DLD1 (cell line): ENCODE data around the gene GCNT2.
"Not testable (repeated sequence)": the region's sequence is repeated elsewhere in the genome, so short reads cannot be mapped to it uniquely, and the experiment has no call there.

Experiments used
- in situ Hi-C: cut with HindIII; loops from 2 replicates; pipeline ENCODE4 v1.10.0; 2017; ENCODE audit warnings: low sequenced_read_pairs

GCNT2 gene

DNA sequence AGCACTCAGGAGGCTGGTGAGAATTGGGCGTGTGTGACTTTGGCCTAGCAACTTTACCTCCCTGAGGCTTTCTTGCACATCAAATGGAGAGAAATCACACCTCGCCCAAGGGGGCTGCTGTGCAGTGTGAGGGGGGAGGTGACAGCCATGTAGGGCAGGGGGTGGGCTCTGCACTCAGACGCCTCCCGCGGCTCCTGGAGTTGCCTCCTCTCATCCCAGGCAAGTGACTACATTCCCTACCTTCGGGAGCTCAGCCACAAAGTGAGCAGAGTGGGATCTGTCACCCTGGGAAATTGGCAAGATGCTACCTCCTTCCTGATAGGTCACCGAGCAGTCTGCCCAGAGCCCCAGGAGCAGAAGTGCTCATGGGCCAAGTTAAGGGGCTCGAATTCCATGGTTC lies 56.0 kb downstream of the GCNT2 start:
- in situ Hi-C loops = loop anchor here (5.0 kb wide), 1 partner anchor 35 kb away; no protein-coding TSS in a partner anchor

DNA sequence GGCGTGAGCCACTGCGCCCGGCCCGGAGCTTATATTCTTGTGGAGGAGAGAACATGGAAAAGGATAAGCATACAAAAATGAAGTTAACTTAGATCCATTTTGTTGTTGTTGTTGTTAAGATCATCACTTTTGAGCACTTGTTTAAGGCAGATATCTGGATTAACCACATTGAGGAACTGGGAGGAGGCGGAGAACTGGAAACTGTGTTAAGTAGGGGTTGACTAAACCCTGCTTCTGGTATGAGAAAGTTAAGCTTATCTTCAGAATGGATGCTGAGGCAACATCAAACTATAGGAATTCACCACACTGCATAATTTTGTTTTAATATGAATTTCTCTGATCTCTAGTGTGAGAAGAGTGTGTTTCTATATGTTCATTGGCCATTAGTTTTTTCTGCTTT lies 57.6 kb downstream of the GCNT2 start:
- in situ Hi-C loops = loop anchor here (5.0 kb wide), 1 partner anchor 34 kb away; no protein-coding TSS in a partner anchor

DNA sequence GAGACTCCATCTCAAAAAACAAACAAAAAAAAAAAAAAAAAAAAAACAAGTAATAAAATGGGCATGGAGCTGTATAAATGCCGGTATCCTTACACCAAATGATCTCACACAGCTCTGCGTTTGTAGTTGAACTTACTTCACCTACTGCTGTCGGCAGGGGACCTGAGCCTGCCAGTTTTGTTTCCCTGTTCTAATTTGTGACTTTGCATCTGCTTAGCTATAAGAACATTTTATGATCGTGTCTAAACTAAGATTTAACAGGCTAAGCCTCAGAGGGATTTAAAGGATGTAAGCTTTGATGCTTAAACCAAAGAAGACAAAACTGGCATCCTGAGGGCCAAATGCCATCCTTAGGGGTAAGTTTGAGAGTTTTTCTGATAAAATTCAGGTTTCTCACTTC lies 58.7 kb downstream of the GCNT2 start:
- in situ Hi-C loops = loop anchor here (5.0 kb wide), 1 partner anchor 32 kb away; no protein-coding TSS in a partner anchor

DNA sequence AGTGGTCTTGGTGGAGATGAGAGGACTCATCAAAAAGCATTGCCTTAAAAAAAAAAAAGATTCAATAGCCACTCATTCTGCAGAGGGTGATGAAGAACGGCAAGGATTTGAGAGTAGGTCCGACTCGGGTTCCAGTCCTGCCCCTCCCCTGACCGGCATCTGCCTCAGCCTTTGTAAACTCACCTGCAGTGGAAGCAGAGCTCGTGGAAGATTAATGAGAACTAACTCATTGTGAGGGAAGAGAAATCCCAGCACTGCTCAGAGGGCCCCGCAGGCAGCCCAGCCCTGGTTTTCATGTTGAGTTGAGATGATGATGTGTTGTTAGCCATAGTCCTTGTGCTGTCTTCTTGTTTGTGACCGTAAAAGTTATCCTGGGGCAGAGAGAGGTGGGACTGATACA lies 59.4 kb downstream of the GCNT2 start:
- in situ Hi-C loops = no loop called here

DNA sequence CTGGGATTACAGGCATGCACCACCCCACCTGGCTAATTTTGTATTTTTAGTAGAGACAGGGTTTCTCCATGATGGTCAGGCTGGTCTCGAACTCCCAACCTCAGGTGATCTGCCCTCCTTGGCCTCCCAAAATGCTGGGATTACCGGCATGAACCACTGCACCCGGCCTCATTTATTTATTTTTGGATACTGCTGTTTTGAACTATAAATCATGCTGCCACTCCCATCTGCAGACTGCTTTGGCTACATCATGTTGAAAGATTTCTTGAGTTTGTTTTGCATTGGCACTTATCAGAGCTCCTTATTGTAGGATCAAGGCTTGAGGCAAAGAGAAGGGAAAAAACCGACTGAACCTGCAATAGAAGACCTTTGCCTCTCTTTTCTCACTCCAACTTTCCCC lies 60.3 kb downstream of the GCNT2 start:
- in situ Hi-C loops = not testable (repeated sequence)

DNA sequence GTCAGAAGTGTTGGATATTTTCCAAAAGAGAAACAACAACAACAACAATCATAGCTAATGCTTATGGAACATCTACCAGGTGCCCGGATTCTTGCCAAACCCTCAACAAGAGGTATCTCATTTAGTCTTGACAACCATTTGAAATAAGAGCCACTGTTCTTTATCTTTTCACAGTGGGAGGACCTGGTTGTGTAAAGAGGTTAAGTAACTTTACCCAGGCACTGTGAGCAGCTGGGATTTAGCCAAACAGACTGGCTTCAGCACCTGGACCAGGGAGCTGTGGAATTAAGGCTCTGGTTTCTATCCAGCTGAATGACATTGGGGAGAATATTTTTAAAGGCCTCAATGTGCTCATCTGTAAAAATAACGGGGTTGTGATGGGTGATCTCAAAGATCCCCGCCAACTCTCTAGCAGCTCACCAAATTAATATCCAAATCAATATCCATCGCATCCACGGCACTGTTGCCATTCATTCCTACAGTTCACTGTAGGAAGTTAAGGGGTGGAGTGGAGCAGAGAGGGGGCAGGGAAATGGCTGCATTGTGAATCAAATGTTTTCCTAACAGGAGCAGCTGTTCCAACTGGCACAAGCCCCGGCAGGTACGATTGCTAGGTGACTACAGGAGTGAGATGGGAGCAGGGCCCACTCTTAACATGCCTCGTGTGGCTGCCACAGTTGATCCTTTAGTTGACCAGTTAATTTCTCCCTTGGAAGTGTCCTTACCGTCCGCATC lies 61.8 kb downstream of the GCNT2 start:
- in situ Hi-C loops = no loop called here

DNA sequence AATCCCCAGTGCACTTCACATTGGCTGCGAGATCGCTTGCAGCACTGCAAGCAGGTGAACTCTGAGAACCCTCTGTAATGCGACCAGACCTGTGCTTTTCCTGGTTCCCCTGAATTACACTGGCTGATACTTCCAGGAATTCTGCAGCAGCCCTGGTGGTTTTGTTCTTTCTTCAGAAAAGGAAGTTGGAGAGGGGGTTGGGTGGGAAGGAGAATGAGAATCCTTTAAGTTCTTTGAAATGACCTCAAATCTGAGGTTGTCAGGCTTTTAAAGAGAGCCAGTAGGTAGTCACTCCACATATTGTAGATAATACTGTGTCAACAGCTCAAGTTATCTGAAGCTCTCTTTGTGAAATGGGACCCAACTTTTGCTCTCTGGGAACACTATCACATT lies 62.4 kb downstream of the GCNT2 start:
- in situ Hi-C loops = no loop called here

DNA sequence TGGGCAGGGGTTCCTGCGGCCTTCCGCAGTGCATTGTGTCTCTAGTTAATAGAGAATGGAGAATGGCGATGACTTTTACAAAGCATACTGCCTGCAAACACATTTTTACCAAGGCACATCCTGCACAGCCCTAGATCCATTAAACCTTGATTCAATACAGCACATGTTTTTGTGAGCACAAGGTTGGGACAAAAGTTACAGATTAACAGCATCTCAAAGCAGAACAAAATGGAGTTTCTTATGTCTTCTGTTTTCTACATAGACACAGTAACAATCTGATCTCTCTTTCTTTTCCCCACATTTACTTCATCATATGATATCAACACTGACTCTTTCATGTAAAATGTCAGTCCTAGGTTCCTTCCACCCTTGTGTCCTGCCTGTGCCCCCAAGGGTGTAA lies 63.5 kb downstream of the GCNT2 start:
- in situ Hi-C loops = no loop called here

DNA sequence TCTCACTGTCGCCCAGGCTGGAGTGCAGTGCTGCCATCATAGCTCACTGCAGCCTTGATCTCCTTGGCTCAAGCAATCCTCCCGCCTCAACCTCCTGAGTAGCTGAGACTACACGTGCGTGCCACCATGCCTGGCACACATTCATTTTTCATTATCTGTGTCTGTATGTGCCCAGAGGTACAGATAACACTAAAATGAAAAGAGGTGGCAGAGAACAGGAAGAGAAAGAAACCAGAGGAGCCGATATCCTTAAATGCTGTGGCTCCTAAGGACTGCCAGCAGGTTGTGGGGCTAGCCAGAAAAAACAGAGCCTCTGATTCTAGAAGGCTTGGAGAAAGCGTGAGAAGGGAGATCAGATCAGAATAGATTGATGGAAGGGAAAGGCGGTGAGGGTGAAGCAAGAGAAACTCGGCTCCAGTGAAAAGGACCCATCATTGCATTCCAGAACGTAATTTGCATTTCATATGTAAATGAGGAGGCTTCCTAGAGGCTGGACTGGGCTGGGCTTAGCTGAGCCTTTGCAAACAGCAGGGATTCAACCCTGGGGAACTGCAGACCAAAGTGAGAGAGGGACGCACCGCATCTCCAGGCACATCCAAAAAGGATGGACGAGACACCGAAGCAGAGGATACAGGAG lies 64.2 kb downstream of the GCNT2 start:
- in situ Hi-C loops = no loop called here

DNA sequence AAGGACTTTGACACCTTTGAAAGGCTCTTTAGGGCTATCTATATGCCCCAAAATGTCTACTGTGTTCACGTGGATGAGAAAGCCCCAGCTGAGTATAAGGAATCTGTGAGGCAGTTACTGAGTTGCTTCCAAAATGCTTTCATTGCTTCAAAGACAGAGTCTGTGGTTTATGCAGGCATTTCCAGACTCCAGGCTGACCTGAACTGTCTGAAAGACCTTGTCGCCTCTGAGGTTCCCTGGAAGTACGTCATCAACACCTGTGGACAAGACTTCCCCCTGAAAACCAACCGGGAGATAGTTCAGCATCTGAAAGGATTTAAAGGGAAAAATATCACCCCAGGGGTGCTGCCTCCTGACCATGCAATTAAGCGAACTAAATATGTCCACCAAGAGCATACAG lies 65.2 kb downstream of the GCNT2 start:
- in situ Hi-C loops = no loop called here

DNA sequence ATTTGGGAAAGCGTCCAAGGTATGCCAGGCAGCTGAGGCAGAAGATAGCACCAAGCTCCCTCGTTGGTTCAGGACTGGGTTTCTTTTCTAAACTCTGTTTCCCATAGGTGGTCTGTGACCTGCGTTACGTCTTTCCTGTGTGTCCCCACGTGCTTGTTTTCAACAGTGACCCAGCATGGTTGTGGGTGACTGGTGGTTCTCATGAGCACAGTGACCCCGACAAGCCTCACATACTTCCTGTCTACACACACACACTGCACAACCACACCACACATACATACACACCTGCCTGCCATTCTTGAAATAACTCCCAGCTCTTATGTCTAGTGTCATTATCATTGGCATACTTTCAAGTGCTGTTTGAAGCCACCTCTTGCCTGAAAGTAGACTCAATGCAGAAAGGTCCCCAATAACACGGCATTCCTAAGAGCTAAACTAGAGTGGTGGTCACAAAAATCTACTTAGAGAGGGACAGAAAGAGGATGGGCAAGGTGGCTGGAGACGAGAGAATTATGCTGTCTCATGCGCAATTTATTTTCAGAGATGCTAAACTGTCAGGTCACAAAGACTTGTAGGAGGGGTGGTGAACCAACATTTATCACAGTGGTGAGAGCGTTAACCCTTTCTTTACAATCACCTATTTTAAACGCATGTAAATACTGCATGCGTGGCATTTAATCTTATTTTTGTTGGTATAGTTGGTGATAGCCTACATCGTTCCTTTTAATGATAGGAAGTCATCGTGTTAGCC lies 66.7 kb downstream of the GCNT2 start:
- in situ Hi-C loops = no loop called here

DNA sequence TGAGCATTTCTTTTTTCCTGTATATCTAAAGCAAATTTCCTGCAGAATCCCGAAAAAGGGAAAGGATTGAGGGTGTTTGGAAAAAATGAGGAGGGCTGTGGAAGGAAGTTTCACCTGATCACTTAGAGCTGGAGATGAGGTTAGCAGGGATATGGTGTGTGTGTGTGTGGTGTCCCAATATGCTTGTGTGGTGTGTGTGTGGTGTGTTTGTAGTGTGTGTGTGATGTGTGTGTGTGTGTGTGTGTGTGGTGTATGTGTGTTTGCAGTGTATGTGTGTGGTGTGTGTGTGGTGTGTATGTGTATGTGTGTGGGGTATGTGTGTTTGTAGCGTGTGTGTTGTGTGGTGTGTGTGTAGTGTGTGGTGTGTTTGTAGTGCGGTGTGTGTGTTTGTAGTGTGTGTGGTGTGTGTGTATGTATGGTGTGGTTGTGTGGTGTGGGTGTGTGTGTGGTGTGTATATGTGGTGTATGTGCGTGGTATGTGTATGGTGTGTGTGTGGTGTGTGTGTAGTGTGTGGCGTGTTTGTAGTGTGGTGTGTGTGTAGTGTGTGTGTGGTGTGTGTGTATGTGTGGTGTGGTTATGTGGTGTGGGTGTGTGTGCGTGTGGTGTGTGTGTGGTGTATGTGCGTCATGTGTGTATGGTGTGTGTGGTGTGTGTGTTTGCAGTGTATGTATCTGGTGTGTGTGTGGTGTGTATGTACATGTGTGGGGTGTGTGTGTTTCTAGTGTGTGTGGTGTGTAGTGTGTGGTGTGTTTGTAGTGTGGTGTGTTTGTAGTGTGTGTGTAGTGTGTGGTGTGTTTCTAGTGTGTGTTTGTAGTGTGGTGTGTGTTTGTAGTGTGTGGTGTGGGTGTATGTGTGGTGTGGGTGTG lies 67.6 kb downstream of the GCNT2 start:
- in situ Hi-C loops = no loop called here

DNA sequence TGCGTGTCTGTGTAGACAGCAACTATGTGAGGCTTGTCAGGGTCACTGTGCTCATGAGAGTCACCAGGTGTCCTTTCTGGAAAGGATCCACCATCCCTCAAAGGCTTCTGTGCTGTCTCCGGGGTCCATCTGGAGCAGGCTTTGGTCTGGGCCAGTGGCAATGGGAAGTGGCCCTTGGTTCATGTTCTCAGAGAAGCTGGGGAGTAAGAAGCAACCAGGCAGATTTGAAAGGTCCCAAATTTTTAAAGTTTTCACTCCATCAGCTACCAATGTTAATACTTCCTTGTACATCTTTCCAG lies 68.2 kb downstream of the GCNT2 start:
- in situ Hi-C loops = no loop called here

DNA sequence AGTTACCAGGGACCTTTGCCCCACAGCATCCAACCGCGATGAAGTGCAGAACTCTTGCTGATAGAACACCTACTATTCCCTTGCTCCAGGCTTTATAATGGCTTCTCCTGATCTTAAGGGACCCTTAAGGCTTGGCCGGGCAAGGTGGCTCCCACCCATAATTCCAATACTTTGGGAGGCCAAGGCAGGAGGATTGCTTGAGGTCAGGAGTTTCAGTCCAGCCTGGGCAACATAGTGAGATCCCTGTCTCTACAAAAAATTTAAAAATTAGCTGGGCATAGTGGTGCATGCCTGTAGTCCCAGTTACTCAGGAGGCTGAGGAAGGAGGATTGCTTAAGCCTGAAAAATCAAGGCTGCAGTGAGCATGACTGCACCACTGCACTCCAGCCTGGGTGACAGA lies 68.8 kb downstream of the GCNT2 start:
- in situ Hi-C loops = no loop called here

DNA sequence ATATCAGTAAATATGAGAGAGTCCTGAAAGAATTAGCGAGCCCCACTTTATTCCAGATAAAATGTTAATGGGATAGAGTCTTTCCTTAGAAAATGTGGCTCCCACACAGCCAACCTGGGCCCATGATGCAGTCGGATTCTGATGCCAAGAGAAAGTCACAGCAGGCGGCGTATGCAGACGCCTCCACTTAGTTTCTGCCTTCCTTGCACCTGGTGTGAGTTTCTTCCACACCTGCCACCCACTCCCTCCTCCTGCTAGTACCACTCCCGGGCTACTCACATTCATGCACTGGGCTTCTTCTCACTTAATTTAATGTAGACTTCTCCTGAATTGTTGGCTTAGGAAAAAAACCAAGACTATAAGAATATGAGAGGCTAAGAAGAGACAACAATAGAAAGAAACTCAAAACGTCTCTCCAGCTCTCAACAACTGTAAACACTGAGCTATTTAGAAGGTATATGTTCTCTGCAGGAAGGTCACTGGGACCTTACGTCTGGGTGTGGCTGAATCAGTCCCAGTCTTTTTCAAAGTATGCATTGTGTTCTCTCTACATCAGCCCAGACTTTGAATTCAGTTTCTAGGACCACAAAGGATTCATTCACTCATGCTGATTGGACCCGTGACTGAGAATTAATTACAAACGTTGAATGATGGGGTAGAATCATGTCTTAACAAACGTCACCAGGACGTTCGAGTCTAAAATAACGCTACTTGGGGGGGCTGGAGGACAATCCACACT lies 70.4 kb downstream of the GCNT2 start:
- in situ Hi-C loops = no loop called here

DNA sequence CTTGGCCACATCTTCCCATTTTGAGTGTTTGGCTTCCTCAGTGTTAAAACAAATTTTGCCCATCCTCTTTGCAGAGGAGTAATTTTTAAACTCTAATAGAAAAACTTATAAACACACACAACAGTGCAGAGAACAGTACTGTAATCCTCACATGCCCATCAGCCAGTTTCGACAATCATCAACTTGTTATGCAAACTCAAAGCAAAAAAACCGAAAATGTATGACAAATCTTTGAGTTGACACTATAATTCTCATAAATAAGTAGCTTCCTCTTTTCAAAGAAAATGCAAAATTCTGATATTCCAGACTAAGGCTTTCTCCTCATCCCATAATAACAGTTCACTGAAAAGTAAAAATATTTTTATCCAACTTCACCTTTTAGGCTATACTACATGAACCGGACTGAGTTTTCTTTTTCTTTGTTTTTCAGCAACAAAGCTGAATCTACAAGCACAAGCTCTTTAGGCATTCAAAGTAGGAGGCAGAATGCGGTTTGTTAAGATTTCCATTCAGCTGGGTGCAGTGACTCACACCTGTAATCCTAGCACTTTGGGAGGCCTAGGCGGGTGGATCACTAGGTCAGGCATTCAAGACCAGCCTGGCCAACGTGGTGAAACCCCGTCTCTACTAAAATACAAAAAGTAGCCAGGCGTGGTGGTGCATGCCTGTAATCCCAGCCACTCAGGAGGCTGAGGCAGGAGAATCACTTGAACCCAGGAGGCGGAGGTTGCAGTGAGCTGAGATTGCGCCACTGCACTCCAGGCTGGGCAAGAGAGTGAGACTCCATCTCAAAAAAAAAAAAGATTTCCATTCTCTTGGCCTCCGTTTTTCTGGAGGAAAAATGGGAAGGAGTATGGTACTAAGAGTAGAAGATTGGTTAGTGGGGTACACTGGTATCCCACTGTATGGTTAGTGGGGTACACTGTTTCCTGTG lies 74.8 kb downstream of the GCNT2 start:
- in situ Hi-C loops = no loop called here

DNA sequence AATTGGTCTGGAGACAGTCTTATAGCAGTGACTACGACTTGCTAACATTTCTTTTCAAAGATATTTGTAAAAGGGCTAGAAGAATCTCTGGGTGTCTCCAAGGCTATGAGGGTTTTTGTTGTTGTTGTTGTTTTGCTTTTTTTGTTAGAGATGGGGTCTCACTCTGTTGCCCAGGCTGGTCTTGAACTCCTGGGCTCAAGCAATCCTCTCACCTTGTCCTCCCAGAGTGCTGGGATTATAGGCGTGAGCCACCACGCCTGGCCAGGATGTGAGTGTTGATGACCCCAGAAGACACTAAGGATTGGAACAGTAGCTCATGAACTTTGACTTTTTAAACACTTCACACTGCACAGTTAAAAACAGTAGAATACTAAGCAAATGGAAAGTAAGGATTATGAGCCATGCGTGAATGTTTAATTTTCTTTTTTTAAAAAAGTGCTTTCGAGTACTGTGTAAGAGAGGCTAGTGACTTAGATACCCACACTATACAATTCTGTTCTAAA lies 76.4 kb downstream of the GCNT2 start:
- in situ Hi-C loops = no loop called here

DNA sequence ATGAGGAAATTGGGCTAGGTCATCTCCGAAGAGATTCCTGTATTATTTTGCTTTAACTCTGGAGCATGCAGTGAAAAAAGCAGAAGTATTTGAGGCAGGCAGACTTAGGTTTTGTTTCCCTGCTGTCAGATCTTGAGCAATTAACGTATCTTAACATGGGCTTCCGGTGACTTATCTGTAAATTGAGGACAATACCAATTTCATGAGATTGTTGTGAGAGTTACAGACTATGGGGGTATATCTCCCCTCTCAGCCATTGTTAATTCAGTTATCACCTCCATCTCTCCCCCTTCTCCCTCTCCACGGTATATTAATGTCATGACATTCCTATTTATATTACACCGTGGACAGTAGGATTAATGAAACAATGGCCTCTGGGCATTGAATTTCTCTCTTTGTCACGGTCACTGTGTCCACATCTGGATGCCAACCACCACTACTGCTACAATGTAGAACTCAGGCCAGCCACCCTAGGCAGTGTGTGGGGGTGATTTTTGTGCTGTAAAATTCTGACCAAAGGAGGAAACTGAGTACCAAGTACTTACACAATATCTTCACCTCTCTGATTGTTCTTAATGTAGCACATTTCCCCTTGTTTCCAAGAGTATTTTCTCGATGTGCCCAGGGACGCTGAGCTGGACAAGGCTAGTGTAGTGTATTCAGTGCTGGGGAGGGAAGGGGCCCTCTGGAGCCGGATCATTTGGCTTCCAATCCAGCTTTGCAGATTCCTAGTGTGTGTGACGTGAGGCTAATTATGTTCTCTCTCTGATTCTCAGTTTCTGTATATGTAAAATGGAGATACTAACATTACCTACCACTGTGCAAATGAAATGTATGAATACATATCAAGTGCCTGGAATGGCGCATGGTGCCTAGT lies 77.2 kb downstream of the GCNT2 start:
- in situ Hi-C loops = no loop called here
